Measurements from ENCODE around the gene NR6A1. TPM values are rescaled to one million over a fixed set of nuclear protein-coding genes. Genes with fewer than 3 reads are reported as not detected.

Gene NR6A1
- total RNA-seq, 4 donors from 2014 or later: 9.7 to 14.6 (median 12.5) TPM

- in situ Hi-C loops (cut with MboI; ENCODE audit: low pct_ligation_motif_present in 1 of 4, low pct_unique_long_range_greater_than_20kb in 1 of 4, low sequenced_read_pairs in 3 of 4) (no loop called here), intact Hi-C loops (cut with DNase I; ENCODE audit: low total_unique reads) (no loop called here)
- peaks cover 5 to 18% (median 14%) of the 10 kb centered on the region in 4 donors for H3K4me1 ChIP-seq
- H3K9me3 ChIP-seq: no peaks in the 10 kb centered on the region
- H3K4me3 ChIP-seq: peak overlapping the region in 3 of 4 donors; percentile 16 to 46 (median 22)
- peaks cover 77% of the 10 kb centered on the region for H3K27me3 ChIP-seq
- no peak overlapping the region for H3K27ac ChIP-seq
- DNase-seq: no peak
- H3K36me3 ChIP-seq: no peaks in the 10 kb centered on the region
- TF ChIP-seq, protein P1, sequence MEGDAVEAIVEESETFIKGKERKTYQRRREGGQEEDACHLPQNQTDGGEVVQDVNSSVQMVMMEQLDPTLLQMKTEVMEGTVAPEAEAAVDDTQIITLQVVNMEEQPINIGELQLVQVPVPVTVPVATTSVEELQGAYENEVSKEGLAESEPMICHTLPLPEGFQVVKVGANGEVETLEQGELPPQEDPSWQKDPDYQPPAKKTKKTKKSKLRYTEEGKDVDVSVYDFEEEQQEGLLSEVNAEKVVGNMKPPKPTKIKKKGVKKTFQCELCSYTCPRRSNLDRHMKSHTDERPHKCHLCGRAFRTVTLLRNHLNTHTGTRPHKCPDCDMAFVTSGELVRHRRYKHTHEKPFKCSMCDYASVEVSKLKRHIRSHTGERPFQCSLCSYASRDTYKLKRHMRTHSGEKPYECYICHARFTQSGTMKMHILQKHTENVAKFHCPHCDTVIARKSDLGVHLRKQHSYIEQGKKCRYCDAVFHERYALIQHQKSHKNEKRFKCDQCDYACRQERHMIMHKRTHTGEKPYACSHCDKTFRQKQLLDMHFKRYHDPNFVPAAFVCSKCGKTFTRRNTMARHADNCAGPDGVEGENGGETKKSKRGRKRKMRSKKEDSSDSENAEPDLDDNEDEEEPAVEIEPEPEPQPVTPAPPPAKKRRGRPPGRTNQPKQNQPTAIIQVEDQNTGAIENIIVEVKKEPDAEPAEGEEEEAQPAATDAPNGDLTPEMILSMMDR (IDR thresholded peaks at IDR 0.05): no peak
- no CpG with 5 or more reads among the region's 81 CpGs for WGBS, 2 donors (ENCODE audit: low coverage in 1 of 2)
Measured at GRCh38 chr9:124504530-124505005, 266.5 kb downstream of the NR6A1 start.

DNA sequence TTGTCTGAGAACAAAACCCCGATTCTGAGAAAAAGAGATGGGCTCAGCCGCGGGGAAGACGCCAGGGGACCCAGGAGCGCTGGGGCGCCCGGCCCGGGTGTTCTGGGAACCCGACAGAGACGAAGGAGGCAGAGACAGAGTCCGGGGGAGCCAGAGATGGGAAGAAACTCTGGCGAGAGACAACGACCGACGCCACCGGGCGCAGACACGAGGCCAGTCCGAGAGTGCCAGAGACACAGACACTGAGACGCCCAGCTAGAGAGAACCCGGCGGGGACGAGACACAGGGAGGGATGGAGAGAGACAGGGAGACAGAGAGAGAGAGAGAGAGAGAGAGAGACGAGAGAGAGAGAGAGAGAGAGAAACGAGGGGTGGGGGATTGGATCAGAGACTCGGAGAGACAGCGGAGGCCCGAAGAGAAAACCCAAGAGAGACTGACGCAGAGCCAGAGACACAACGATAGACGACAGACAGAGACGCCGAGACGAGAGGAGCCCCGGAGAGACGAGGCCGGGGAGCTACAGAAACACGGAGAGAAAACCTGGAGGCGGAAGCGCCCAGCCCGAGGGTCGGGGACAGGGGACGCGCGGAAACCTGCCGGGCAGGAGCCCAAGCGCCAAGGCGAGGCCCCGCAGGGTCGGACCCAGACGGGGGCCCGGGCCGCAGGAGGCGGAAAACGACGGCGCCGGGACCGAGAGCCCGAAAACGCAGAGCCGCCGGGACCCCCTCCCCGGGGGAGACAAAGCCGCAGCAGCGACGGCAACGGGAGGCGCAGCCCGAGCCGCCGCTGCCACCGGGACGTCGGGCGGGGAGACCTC lies 267.2 kb downstream of the NR6A1 start:
- Histone ChIP-seq H3K36me3 (no peaks in the 10 kb centered on the region), H3K4me3 (peak overlapping the region in 3 of 4 donors; percentile 16 to 46 (median 22)), H3K9me3 (no peaks in the 10 kb centered on the region), H3K4me1 (peaks cover 5 to 18% (median 14%) of the 10 kb centered on the region in 4 donors), H3K27me3 (peaks cover 84% of the 10 kb centered on the region), H3K27ac (no peak overlapping the region)
- 4 to 7% methylated on average over 17 to 51 of the region's 76 CpGs for WGBS, 2 donors (ENCODE audit: low coverage in 1 of 2)
- intact Hi-C loops (cut with DNase I; ENCODE audit: low total_unique reads): no loop called here
- in situ Hi-C loops (cut with MboI; ENCODE audit: low pct_ligation_motif_present in 1 of 4, low pct_unique_long_range_greater_than_20kb in 1 of 4, low sequenced_read_pairs in 3 of 4): no loop called here
- no peak for DNase-seq
- TF ChIP-seq POLR2A (IDR thresholded peaks at IDR 0.05) (no peak), POLR2AphosphoS5 (IDR thresholded peaks at IDR 0.05) (no peak), EP300 (IDR thresholded peaks at IDR 0.05; ENCODE audit: low read depth) (no peak)
- TF ChIP-seq, protein P1 (IDR thresholded peaks at IDR 0.05): no peak

DNA sequence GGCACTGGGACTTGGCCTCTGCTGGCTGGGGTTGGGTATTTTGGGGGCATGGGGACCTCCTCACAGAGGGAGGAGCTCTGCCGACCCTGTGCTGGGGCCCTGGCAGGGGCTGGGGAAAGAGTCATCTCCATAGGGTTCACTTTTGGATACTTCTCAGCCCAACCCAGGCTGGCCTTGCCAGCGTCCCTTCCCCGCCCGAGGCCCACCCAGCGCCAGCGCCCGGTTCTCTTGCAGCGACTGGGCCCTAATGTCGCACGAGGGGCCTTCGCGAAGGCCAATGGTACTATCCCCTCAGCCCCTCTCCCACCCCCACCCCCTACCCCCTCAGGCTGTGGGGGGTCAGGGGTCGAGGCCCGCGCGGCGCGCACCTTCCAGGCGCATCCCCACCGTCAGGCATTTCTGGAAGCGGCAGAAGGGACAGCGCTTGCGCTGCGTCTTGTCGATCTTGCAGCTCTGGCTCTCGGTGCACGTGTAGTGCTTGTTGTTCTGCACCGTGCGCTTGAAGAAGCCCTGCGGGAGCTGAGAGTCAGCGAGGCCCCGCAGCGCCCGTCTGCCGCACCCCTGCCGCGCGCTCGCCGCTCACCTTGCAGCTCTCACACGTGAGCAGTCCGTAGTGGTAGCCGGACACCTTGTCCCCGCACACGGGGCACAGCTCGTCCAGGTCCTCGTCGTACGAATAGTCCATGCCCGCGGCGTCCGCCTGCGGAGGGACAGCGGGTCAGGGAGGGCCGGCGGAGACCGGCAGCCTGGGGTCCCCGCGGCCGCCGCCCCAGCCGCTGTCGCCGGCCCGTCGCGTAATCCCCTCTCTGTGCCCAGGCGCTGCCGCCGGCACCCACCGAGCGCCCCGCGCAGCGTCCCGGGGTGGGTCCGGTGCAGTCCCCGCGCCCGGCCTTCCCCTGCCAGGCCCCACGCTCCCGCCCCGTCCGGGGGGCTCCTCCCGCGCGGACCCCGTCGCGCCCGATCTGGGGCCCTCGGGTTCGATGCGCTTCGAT lies 268.1 kb downstream of the NR6A1 start:
- H3K4me3 ChIP-seq: peak overlapping the region in 1 of 4 donors; percentile 46
- no peaks in the 10 kb centered on the region for H3K9me3 ChIP-seq
- peaks cover 90% of the 10 kb centered on the region for H3K27me3 ChIP-seq
- H3K36me3 ChIP-seq: no peaks in the 10 kb centered on the region
- 27% methylated on average over 62 of the region's 96 CpGs; no CpG with 5 or more reads in 1 of the 2 donors for WGBS, 2 donors (ENCODE audit: low coverage in 1 of 2)
- H3K27ac ChIP-seq: no peak overlapping the region
- no peak for DNase-seq
- in situ Hi-C loops (cut with MboI; ENCODE audit: low pct_ligation_motif_present in 1 of 4, low pct_unique_long_range_greater_than_20kb in 1 of 4, low sequenced_read_pairs in 3 of 4) (no loop called here), intact Hi-C loops (cut with DNase I; ENCODE audit: low total_unique reads) (no loop called here)
- TF ChIP-seq POLR2AphosphoS5 (IDR thresholded peaks at IDR 0.05): peak in 1 of 3 donors; percentile 45
- TF ChIP-seq, protein P1 (IDR thresholded peaks at IDR 0.05): no peak
- H3K4me1 ChIP-seq: peaks cover 5 to 18% (median 14%) of the 10 kb centered on the region in 4 donors

DNA sequence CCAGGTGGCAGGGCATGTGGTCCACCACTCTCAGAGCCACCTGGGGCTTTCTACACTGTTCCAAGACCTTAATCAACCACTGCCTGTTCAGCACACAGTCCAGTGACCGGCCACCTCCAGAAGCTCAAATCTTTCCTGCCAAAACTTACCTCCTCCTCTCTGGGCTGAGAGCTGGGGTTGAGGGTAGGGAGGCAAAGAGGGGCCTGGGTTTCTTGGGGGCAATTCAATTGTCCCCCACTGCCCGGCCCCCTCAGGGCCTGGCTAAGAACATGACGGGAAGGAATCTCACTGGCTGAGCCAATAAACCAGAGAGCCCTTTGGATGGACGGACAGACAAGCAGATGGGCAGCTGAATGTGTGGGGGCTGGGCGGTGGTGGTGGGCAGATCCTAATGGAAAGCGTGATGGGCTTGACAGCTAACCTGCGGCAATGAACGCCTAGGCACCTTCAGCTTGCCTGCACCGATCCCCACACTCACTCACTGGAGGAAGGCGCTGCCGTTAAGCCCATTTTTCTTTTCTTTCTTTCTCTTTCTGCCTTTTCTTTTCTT lies 269.3 kb downstream of the NR6A1 start:
- in situ Hi-C loops (cut with MboI; ENCODE audit: low pct_ligation_motif_present in 1 of 4, low pct_unique_long_range_greater_than_20kb in 1 of 4, low sequenced_read_pairs in 3 of 4): no loop called here
- Histone ChIP-seq H3K27ac (no peak overlapping the region), H3K4me3 (no peak overlapping the region), H3K36me3 (no peaks in the 10 kb centered on the region), H3K9me3 (no peaks in the 10 kb centered on the region), H3K27me3 (peaks cover 84% of the 10 kb centered on the region), H3K4me1 (peaks cover 5 to 18% (median 14%) of the 10 kb centered on the region in 4 donors)
- intact Hi-C loops (cut with DNase I; ENCODE audit: low total_unique reads): no loop called here
- no peak for DNase-seq
- TF ChIP-seq POLR2AphosphoS5 (IDR thresholded peaks at IDR 0.05) (no peak), POLR2A (IDR thresholded peaks at IDR 0.05) (no peak), EP300 (IDR thresholded peaks at IDR 0.05; ENCODE audit: low read depth) (no peak)
- TF ChIP-seq, protein P1 (IDR thresholded peaks at IDR 0.05): no peak
- WGBS, 2 donors (ENCODE audit: low coverage in 1 of 2): 76 to 100% methylated on average over 2 to 11 of the region's 11 CpGs
